Natural killer cell (primary cell): ENCODE results near the gene OGFRL1. TPM values are rescaled to one million over a fixed set of nuclear protein-coding genes. Genes with fewer than 3 reads are reported as not detected.
A peak's percentile ranks its signal among the peaks of the same experiment; 100 is the strongest.

Experiments
- ATAC-seq, 3 donors: fragments of 150-1000 bp in 2 of 3; fragments of 200-7000 bp in 1 of 3; cut with Tn5 transposase; 1 replicate in 1 of 3; 2 replicates in 2 of 3; pipeline ENCODE4 v1.10.0; 2021; ENCODE audit warnings: mild to moderate bottlenecking in 2 of 3, moderate library complexity in 2 of 3
- DNase-seq, 2 donors: peaks; one replicate each; pipeline versions ENCODE4 v3.0.0 to v3.0.0-alpha.2; 2013 to 2021; ENCODE audit warnings: mixed read lengths in 1 of 2
- H3K27ac ChIP-seq: one replicate; pipeline ENCODE4 v1.5.1; 2013; ENCODE audit warnings: mild to moderate bottlenecking, low read length
- H3K27me3 ChIP-seq: one replicate; pipeline ENCODE4 v1.6.1; 2013; ENCODE audit warnings: low read length; ENCODE audit not compliant: control insufficient read depth, insufficient read depth
- H3K36me3 ChIP-seq: one replicate; pipeline ENCODE4 v1.6.1; 2013; ENCODE audit warnings: low read length; ENCODE audit not compliant: control insufficient read depth, insufficient read depth
- H3K4me1 ChIP-seq: one replicate; pipeline ENCODE4 v1.6.1; 2013; ENCODE audit warnings: low read length; ENCODE audit not compliant: control insufficient read depth, insufficient read depth
- H3K4me3 ChIP-seq: one replicate; pipeline ENCODE4 v1.5.1; 2013; ENCODE audit warnings: low read length
- H3K9me3 ChIP-seq: one replicate; pipeline ENCODE4 v1.6.1; 2013; ENCODE audit warnings: low read length; ENCODE audit not compliant: control insufficient read depth, insufficient read depth
- H3K27ac Mint-ChIP-seq, 2 donors: one replicate each; pipeline ENCODE4 v1.8.0; 2022; ENCODE audit warnings: mild to moderate bottlenecking in 2 of 2, mixed read lengths in 2 of 2, moderate library complexity in 1 of 2
- H3K27me3 Mint-ChIP-seq, 2 donors: one replicate each; pipeline ENCODE4 v1.8.0; 2022; ENCODE audit warnings: low read depth in 2 of 2, mixed read lengths in 2 of 2
- H3K36me3 Mint-ChIP-seq: one replicate; pipeline ENCODE4 v1.8.0; 2022; ENCODE audit warnings: mixed read lengths
- H3K4me1 Mint-ChIP-seq, 2 donors: one replicate each; pipeline ENCODE4 v1.8.0; 2022; ENCODE audit warnings: mixed read lengths in 2 of 2
- H3K4me3 Mint-ChIP-seq: one replicate; pipeline ENCODE4 v1.8.0; 2022; ENCODE audit warnings: mild to moderate bottlenecking, moderate library complexity, mixed read lengths
- H3K9me3 Mint-ChIP-seq, 2 donors: one replicate each; pipeline ENCODE4 v1.8.0; 2022; ENCODE audit warnings: mixed read lengths in 2 of 2
- CTCF ChIP-seq: fragments of 200-600 bp; IDR thresholded peaks from one replicate; pipeline ENCODE4 v1.8.0; 2022; ENCODE audit warnings: antibody characterized with exemption
- WGBS: methylation state at CpG from one replicate; pipeline ENCODE4 v1.1.7; 2013; ENCODE audit warnings: missing lambda C conversion rate; ENCODE audit not compliant: insufficient coverage; 5-methylcytosine and 5-hydroxymethylcytosine counted together
- intact Hi-C: fragments of 100-400 bp; cut with micrococcal nuclease; formaldehyde crosslinking; loops from one replicate; pipeline ENCODE4 v1.14.2; 2022
- total RNA-seq, 4 donors: library from RNA; stranded (reverse); fragments of 120-200 nt in 1 of 4; gene quantifications; one replicate each; pipeline versions ENCODE4 v1.2.3 to v1.2.4, GENCODE V29; 2013 to 2022

Gene OGFRL1
- 10 to 100 TPM; 22.9 to 30.7 (median 25.6) TPM for total RNA-seq
- 46.6 TPM for total RNA-seq (2013)

GRCh38 chr6:71288228-71289038, at the start of gene OGFRL1:
Gene OGFRL1 (plus strand): TSS chr6:71288811. CDS start chr6:71288937, 126 bp downstream.
- Mint-ChIP-seq H3K27me3 (peaks cover 0 to 2% of the 10 kb centered on the region in 2 donors), H3K36me3 (no peaks in the 10 kb centered on the region), H3K4me1 (peaks cover 41 to 42% of the 10 kb centered on the region in 2 donors), H3K27ac (peak within 1 kb of the TSS; percentile 72 to 85), H3K4me3 (peak within 1 kb of the TSS; percentile 89), H3K9me3 (no peaks in the 10 kb centered on the region)
- Histone ChIP-seq H3K36me3 (peaks cover under 1% of the 10 kb centered on the region), H3K4me1 (peaks cover 33% of the 10 kb centered on the region), H3K27me3 (no peaks in the 10 kb centered on the region), H3K4me3 (peak within 1 kb of the TSS; percentile 71), H3K9me3 (no peaks in the 10 kb centered on the region), H3K27ac (peak within 1 kb of the TSS; percentile 91)
- peak; percentile 70 to 84 for DNase-seq
- intact Hi-C loops = loop anchor here (10.0 kb wide), 1 partner anchor 1494 kb away; the partner anchor contains the start of gene LMBRD1
- peak; percentile 82 to 94 (median 87) for ATAC-seq
- WGBS = under 1% methylated on average over 79 of the region's 79 CpGs
- no peak for TF ChIP-seq CTCF

- intact Hi-C loops = no loop called here
- Histone ChIP-seq H3K27ac (no peak overlapping the region), H3K36me3 (no peaks in the 10 kb centered on the region), H3K4me1 (no peaks in the 10 kb centered on the region), H3K4me3 (no peak overlapping the region), H3K27me3 (no peaks in the 10 kb centered on the region), H3K9me3 (no peaks in the 10 kb centered on the region)
- Mint-ChIP-seq H3K4me1 (no peaks in the 10 kb centered on the region), H3K9me3 (no peaks in the 10 kb centered on the region), H3K27me3 (peaks cover 20 to 40% of the 10 kb centered on the region in 2 donors), H3K36me3 (no peaks in the 10 kb centered on the region), H3K4me3 (no peak overlapping the region), H3K27ac (no peak overlapping the region)
- no peak for ATAC-seq
- DNase-seq = no peak
- WGBS = 89% methylated on average over 5 of the region's 5 CpGs
- no peak for TF ChIP-seq CTCF
These were observed 48.9 kb upstream of the OGFRL1 start for GRCh38 chr6:71239694-71240093.

- Mint-ChIP-seq H3K9me3 (no peaks in the 10 kb centered on the region), H3K4me3 (no peak overlapping the region), H3K27me3 (peaks cover 7 to 9% of the 10 kb centered on the region in 2 donors), H3K36me3 (no peaks in the 10 kb centered on the region), H3K27ac (no peak overlapping the region), H3K4me1 (peaks cover 0 to 4% of the 10 kb centered on the region in 2 donors)
- Histone ChIP-seq H3K4me3 (no peak overlapping the region), H3K27ac (no peak overlapping the region), H3K36me3 (no peaks in the 10 kb centered on the region), H3K27me3 (no peaks in the 10 kb centered on the region), H3K9me3 (no peaks in the 10 kb centered on the region), H3K4me1 (no peaks in the 10 kb centered on the region)
- 95% methylated on average over 29 of the region's 31 CpGs for WGBS
- intact Hi-C loops = no loop called here
- no peak for TF ChIP-seq CTCF
- DNase-seq (no peak), ATAC-seq (no peak)
These were observed 43.2 kb upstream of the OGFRL1 start for GRCh38 chr6:71245265-71246049.
